Small intestine (tissue), 7 donors: Measurements from ENCODE around the gene GPRC5D. TPM values are rescaled to one million over a fixed set of nuclear protein-coding genes. Genes with fewer than 3 reads are reported as not detected.

Experiments
- DNase-seq, 2 donors: peaks; one replicate each; pipeline versions ENCODE4 v3.0.0 to v3.0.0-alpha.2; 2013
- FAIRE-seq: peaks from 2 replicates; lab custom pipeline; 2012; peaks lifted over from hg19 to GRCh38; lab: Jason Lieb, UNC
- H3K27ac ChIP-seq, 3 donors: one replicate each; pipeline ENCODE4 v1.5.1; 2013; ENCODE audit warnings: low read length in 2 of 3, mild to moderate bottlenecking in 2 of 3, control low read depth in 1 of 3, inconsistent platforms in 1 of 3, low read depth in 1 of 3, moderate library complexity in 1 of 3
- H3K27me3 ChIP-seq, 3 donors: one replicate each; pipeline ENCODE4 v1.6.1; 2013; ENCODE audit warnings: low read length in 3 of 3, inconsistent platforms in 1 of 3; ENCODE audit not compliant: control insufficient read depth in 3 of 3, insufficient read depth in 3 of 3
- H3K36me3 ChIP-seq, 3 donors: one replicate each; pipeline ENCODE4 v1.6.1; 2013; ENCODE audit warnings: low read length in 3 of 3, inconsistent platforms in 1 of 3, low read depth in 1 of 3, mild to moderate bottlenecking in 1 of 3, moderate library complexity in 1 of 3; ENCODE audit not compliant: control insufficient read depth in 3 of 3, insufficient read depth in 2 of 3
- H3K4me1 ChIP-seq, 3 donors: one replicate each; pipeline ENCODE4 v1.6.1; 2013; ENCODE audit warnings: low read length in 2 of 3, inconsistent platforms in 1 of 3, low read depth in 1 of 3, mild to moderate bottlenecking in 1 of 3, moderate library complexity in 1 of 3; ENCODE audit not compliant: control insufficient read depth in 3 of 3, insufficient read depth in 2 of 3
- H3K4me3 ChIP-seq, 3 donors: one replicate each; pipeline ENCODE4 v1.5.1; 2013; ENCODE audit warnings: low read length in 3 of 3, control low read depth in 1 of 3, inconsistent platforms in 1 of 3, low read depth in 1 of 3, mild to moderate bottlenecking in 1 of 3, moderate library complexity in 1 of 3
- H3K9me3 ChIP-seq, 2 donors: one replicate each; pipeline ENCODE4 v1.6.1; 2013; ENCODE audit warnings: low read depth in 1 of 2, low read length in 1 of 2; ENCODE audit not compliant: control insufficient read depth in 2 of 2, insufficient read depth in 1 of 2
- WGBS, 3 donors: extraction: QIAGEN DNeasy Blood & Tissue Kit; methylation state at CpG; one replicate each; pipeline ENCODE4 v1.1.7; 2013; 5-methylcytosine and 5-hydroxymethylcytosine counted together
- polyA plus RNA-seq, 4 donors: library from polyadenylated mRNA; stranded (reverse) in 3 of 4; unstranded in 1 of 4; fragments of 200-250 nt in 3 of 4; fragments of 120-200 nt in 1 of 4; gene quantifications; one replicate each; pipeline versions ENCODE4 v1.2.1 to v1.2.3, GENCODE V29; 2013
- donor health status: healthy with polysubstance abuse.
- donor health status: control.
- donor health status: control.
- donor health status: Bipolar disorder and iron deficiency.
- donor health status: healthy.

The GPRC5D gene
- polyA plus RNA-seq, 4 donors = 0.22 to 1.4 TPM; not detected in 2

DNA sequence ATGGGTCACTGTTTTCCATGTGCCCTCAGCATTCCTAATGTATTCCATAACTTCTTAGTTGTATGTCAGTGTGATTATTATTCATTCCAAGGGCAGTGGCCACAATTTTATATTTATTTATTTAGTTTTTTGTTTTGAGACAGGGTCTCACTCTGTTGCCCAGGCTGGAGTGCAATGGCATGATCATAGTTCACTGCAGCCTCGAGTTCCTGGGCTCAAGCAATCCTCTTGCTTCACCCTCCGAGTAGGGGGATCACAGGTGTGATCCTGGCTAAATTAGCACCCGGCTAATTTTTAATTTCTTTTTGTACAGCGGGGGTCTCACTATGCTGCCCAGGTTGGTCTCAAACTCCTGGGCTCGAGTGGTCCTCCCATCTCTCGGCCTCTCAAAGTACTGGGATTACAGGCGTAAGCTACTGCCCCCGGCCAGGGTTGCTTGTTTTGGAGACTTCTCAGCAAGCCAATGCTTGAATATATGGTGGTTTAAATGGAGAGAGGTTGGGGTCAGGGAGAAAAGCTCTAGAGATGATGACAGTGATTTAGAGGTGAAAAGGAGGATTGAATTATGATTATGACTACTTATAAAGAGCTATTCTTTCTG lies 53.0 kb downstream of the GPRC5D start:
- peak overlapping the region in 1 of 3 donors; percentile 23 for H3K27ac ChIP-seq

DNA sequence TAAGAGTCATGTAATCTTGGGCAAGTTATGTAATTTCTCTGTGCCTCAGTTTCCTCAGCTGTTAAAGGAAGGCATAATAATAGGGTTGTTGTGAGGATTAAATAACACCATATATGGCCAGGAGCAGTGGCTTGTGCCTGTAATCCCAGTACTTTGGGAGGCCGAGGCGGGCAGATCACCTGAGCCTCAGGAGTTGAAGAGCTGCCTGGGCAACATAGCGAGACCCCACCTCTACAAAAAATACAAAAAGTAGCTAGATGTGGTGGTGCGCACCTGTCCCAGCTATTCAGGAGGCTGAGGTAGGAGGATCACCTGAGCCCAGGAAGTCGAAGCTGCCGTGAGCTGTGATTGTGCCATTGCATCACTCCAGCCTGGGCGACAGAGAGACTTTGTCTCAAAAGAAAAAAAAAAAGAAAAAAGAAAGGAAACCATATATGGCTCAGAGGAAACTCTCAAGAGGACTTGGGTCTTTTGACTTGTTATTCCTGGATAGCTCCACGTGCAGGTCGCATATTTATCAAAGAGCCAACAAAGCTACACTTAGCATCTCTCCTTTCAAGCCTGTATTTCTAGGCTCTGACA lies 53.7 kb downstream of the GPRC5D start:
- 73 to 77% (median 75%) methylated on average over 9 of the region's 9 CpGs for WGBS, 3 donors
- Histone ChIP-seq H3K36me3 (peaks cover 0 to 18% (median 4%) of the 10 kb centered on the region in 3 donors), H3K4me3 (no peak overlapping the region), H3K27me3 (no peaks in the 10 kb centered on the region), H3K9me3 (no peaks in the 10 kb centered on the region), H3K27ac (peak overlapping the region in 1 of 3 donors; percentile 23), H3K4me1 (peaks cover 4 to 27% (median 9%) of the 10 kb centered on the region in 3 donors)
- FAIRE-seq = no peak
- DNase-seq = peak in 1 of 2 donors; percentile 62

More for the DNA sequence above, 53.0 kb downstream of the GPRC5D start:
- no peak overlapping the region for H3K4me3 ChIP-seq
- DNase-seq (no peak), FAIRE-seq (no peak)
- no peaks in the 10 kb centered on the region for H3K9me3 ChIP-seq
- no peaks in the 10 kb centered on the region for H3K27me3 ChIP-seq
- H3K4me1 ChIP-seq = peaks cover 7 to 34% (median 9%) of the 10 kb centered on the region in 3 donors
- 81 to 90% (median 87%) methylated on average over 8 of the region's 8 CpGs for WGBS, 3 donors
- H3K36me3 ChIP-seq = peaks cover 0 to 18% (median 4%) of the 10 kb centered on the region in 3 donors

- Histone ChIP-seq H3K27ac (no peak overlapping the region), H3K4me3 (no peak overlapping the region), H3K27me3 (no peaks in the 10 kb centered on the region), H3K36me3 (peaks cover 0 to 18% (median 4%) of the 10 kb centered on the region in 3 donors), H3K9me3 (no peaks in the 10 kb centered on the region), H3K4me1 (peaks cover 3 to 27% (median 9%) of the 10 kb centered on the region in 3 donors)
- WGBS, 3 donors = 85 to 93% (median 89%) methylated on average over 6 of the region's 6 CpGs
- DNase-seq (no peak), FAIRE-seq (no peak)
Measured at GRCh38 chr12:12897302-12897701, 54.7 kb downstream of the GPRC5D start.

- Histone ChIP-seq H3K27me3 (no peaks in the 10 kb centered on the region), H3K27ac (no peak overlapping the region), H3K9me3 (no peaks in the 10 kb centered on the region), H3K4me3 (no peak overlapping the region), H3K36me3 (peaks cover 0 to 18% (median 4%) of the 10 kb centered on the region in 3 donors), H3K4me1 (peaks cover 3 to 18% (median 7%) of the 10 kb centered on the region in 3 donors)
- no peak for FAIRE-seq
- DNase-seq = no peak
- 65 to 78% (median 75%) methylated on average over 2 of the region's 2 CpGs for WGBS, 3 donors
Measured at GRCh38 chr12:12896260-12896659, 55.7 kb downstream of the GPRC5D start.

DNA sequence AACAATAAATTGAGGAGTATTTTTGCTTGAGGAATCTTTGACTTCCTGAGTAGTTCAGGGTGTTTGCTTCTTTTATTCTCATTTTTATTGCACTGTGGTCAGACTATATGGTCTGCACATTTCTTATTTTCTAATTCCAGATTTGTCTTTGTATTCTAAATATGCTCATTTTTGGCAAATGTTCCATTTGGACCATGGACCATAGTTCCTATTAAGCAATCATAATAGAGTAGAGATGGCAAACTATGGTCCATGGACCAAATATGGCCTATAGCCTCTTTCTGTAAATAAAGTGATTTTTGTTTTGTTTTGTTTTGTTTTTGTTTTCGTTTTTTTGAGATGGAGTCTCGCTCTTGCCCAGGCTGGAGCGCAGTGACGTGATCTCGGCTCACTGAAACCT lies 58.5 kb downstream of the GPRC5D start:
- Histone ChIP-seq H3K36me3 (peaks cover 0 to 13% (median 4%) of the 10 kb centered on the region in 3 donors), H3K27ac (peak overlapping the region in 1 of 3 donors; percentile 96), H3K27me3 (no peaks in the 10 kb centered on the region), H3K4me1 (peaks cover 0 to 13% (median 3%) of the 10 kb centered on the region in 3 donors), H3K9me3 (no peaks in the 10 kb centered on the region), H3K4me3 (peak overlapping the region in 1 of 3 donors; percentile 83)
- DNase-seq = no peak
- FAIRE-seq = no peak
- 83 to 94% (median 93%) methylated on average over 5 of the region's 5 CpGs for WGBS, 3 donors

DNA sequence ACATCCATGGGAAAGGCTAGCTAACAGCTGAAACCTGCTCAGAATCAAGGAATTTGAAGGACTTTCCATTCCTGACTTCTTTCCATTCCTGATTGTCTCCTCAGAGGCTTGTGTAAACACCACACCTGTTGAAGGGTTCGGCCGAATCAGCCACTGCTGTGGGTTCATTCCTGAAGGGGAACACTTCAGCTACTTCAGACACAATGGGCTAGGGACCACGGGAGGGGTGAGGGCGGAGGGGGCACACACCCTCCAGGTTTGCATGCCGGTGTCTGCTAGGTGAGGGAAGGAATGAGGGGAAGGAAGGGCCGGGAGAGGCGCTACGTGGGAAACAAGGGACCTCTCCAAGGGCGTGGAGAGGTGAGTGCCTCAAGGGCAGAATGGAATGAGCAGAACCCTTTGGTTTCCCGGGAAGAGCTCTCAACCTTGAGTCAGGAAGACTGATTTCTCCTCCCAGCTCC lies 59.3 kb downstream of the GPRC5D start:
- peak overlapping the region; percentile 1 to 83 (median 50) for H3K4me3 ChIP-seq
- FAIRE-seq = no peak
- peak; percentile 60 to 74 for DNase-seq
- WGBS, 3 donors = 16 to 49% (median 16%) methylated on average over 10 of the region's 10 CpGs
- H3K9me3 ChIP-seq = no peaks in the 10 kb centered on the region
- peaks cover 0 to 13% (median 3%) of the 10 kb centered on the region in 3 donors for H3K4me1 ChIP-seq
- H3K27ac ChIP-seq = peak overlapping the region; percentile 4 to 96 (median 77)
- peaks cover 0 to 7% (median 4%) of the 10 kb centered on the region in 3 donors for H3K36me3 ChIP-seq
- H3K27me3 ChIP-seq = no peaks in the 10 kb centered on the region

DNA sequence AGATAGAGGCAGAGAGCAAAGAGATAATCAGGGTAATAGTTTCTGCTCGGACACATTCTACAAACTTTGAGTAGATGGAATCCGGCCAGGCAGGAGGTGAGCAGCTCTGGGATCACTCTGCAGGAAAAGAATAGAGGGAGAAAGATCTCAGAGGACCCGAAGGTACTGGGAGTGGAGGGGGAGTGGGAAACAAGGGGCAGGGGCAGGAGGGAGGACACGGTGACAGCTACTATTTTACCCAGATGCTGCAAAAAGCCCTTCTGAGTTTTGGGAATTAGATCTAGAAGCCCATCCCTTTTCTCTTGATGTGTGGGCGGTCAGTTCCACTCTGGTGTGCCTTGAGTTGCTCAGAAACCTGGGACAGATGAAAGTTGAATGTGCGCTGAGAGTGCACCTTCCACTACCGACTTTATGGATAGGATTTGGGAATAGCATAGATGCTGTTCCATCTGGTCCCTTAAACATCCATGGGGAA lies 60.1 kb downstream of the GPRC5D start:
- FAIRE-seq = no peak
- WGBS, 3 donors = 9 to 35% (median 18%) methylated on average over 7 of the region's 7 CpGs
- peak overlapping the region; percentile 94 to 96 (median 96) for H3K27ac ChIP-seq
- H3K27me3 ChIP-seq = no peaks in the 10 kb centered on the region
- H3K4me3 ChIP-seq = peak overlapping the region; percentile 8 to 83 (median 50)
- peaks cover 0 to 4% (median 3%) of the 10 kb centered on the region in 3 donors for H3K36me3 ChIP-seq
- no peaks in the 10 kb centered on the region for H3K9me3 ChIP-seq
- peak; percentile 52 to 54 for DNase-seq
- H3K4me1 ChIP-seq = peaks cover 0 to 13% (median 3%) of the 10 kb centered on the region in 3 donors

DNA sequence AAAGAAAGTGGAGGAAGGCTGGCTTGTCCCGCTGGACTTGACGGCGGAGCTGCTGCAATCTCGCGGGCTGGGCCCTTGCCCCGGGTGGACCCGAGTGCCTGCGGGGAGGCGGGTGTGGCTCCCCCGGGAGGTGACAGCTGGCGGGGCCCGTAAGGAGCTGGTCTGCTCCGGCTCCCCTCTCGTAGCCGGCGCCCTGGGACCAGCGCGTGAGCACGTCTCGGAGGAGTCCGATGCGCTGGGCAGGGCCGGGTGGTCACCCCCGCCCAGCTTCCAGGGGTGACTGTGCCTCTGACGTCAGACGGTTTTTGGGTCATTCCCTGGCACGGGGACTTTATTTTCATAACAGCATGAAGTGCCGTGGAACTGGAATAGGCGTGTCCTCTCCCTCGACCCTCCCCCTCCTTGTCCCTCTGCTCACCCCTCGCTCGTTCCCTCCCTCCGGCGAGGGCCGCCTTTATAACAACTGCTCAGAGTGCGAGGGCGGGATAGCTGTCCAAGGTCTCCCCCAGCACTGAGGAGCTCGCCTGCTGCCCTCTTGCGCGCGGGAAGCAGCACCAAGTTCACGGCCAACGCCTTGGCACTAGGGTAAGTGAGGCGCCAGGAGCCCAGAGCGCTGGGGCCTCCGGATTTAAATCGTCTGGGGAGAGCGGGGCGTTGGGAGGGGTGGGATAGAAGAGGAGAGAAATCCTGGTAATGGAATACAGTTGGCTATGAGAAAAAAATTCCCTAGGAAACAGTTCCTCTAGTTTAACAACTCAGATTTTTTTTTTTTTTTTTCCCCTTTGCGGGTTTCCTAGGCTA lies 60.7 kb downstream of the GPRC5D start, which contains the start of gene GPRC5A:
GPRC5A (plus strand) TSS at position 483 of the 801 bp plus-strand sequence. CDS start 16,688 bp downstream, outside the sequence.
- Histone ChIP-seq H3K9me3 (no peaks in the 10 kb centered on the region), H3K4me1 (peaks cover 0 to 13% (median 3%) of the 10 kb centered on the region in 3 donors), H3K36me3 (peaks cover 0 to 3% (median 0%) of the 10 kb centered on the region in 3 donors), H3K4me3 (peak within 1 kb of the TSS; percentile 8 to 83 (median 50)), H3K27ac (peak within 1 kb of the TSS; percentile 94 to 96 (median 96)), H3K27me3 (no peaks in the 10 kb centered on the region)
- FAIRE-seq (no peak), DNase-seq (peak; percentile 96)
- WGBS, 3 donors = 1 to 2% (median 2%) methylated on average over 43 to 50 of the region's 50 CpGs
